SJSA1 (cell line): ENCODE data around the gene RAPGEF1. TPM values are rescaled to one million over a fixed set of nuclear protein-coding genes. Genes with fewer than 3 reads are reported as not detected.
"Not testable (repeated sequence)": the region's sequence is repeated elsewhere in the genome, so short reads cannot be mapped to it uniquely, and the experiment has no call there.

Source experiments
- DNase-seq, 2 experiments: peaks; one replicate each; pipeline ENCODE4 v3.0.0-alpha.2; 2015 to 2020; ENCODE audit warnings: low spot score in 2 of 2, low read depth in 1 of 2
- H3K27ac ChIP-seq: fragments of 250-450 bp; sonication (Bioruptor Pico); 2 replicates; pipeline ENCODE4 v1.5.1; 2020; ENCODE audit warnings: mild to moderate bottlenecking, moderate library complexity
- H3K27me3 ChIP-seq: fragments of 250-450 bp; sonication (Bioruptor Pico); replicated peaks from 2 replicates; pipeline ENCODE4 v1.5.1; 2020; ENCODE audit warnings: mild to moderate bottlenecking, moderate library complexity
- H3K36me3 ChIP-seq: fragments of 250-450 bp; sonication (Bioruptor Pico); 2 replicates; pipeline ENCODE4 v1.5.1; 2020; ENCODE audit warnings: mild to moderate bottlenecking
- H3K4me1 ChIP-seq: fragments of 250-450 bp; sonication (Bioruptor Pico); replicated peaks from 2 replicates; pipeline ENCODE4 v1.6.1; 2021; ENCODE audit warnings: mild to moderate bottlenecking
- H3K4me3 ChIP-seq: fragments of 250-450 bp; sonication (Bioruptor Pico); 2 replicates; pipeline ENCODE4 v1.5.1; 2020; ENCODE audit warnings: mild to moderate bottlenecking
- H3K9me3 ChIP-seq: fragments of 250-450 bp; sonication (Bioruptor Pico); replicated peaks from 2 replicates; pipeline ENCODE4 v1.5.1; 2020; ENCODE audit warnings: mild to moderate bottlenecking
- total RNA-seq: library from RNA; depleted of rRNA; stranded (reverse); fragments of >200 nt; shearing (Covaris generic); gene quantifications from 2 replicates; pipeline ENCODE4 v1.2.3, GENCODE V29; 2014

Gene RAPGEF1
- total RNA-seq, 1 experiment from 2014 or later: 23.6 TPM

DNA sequence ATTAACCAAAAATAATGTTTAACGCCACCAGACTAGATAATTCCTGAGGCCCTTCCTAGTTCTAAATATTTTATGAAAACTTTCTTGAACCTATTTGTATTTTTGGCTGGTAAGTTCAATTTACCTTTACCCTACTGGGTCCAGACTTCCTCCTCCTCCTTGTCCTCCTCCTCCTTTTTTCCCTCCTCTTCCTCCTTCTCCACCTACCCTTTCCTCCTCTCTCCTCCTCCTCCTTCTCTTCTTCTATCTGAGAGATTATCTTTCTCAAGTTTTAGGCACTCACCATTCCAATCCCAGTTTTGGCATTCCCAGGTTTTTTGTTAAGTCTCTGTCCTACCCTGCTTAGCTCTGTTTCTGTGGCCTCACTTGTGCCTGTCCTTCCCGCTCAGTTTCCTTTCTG is 24.7 kb upstream of the RAPGEF1 start:
- H3K27me3 ChIP-seq: peaks cover 10% of the 10 kb centered on the region
- no peak overlapping the region for H3K27ac ChIP-seq
- H3K4me3 ChIP-seq: no peak overlapping the region
- H3K36me3 ChIP-seq: no peaks in the 10 kb centered on the region
- no peaks in the 10 kb centered on the region; the same call in 1 of the 2 replicates for H3K4me1 ChIP-seq
- no peaks in the 10 kb centered on the region for H3K9me3 ChIP-seq
- DNase-seq: no peak

- H3K4me1 ChIP-seq: no peaks in the 10 kb centered on the region; the same call in 1 of the 2 replicates
- DNase-seq: peak; percentile 52 to 67
- H3K27ac ChIP-seq: no peak overlapping the region
Observed at GRCh38 chr9:131762356-131762932, 22.6 kb upstream of the RAPGEF1 start.

DNA sequence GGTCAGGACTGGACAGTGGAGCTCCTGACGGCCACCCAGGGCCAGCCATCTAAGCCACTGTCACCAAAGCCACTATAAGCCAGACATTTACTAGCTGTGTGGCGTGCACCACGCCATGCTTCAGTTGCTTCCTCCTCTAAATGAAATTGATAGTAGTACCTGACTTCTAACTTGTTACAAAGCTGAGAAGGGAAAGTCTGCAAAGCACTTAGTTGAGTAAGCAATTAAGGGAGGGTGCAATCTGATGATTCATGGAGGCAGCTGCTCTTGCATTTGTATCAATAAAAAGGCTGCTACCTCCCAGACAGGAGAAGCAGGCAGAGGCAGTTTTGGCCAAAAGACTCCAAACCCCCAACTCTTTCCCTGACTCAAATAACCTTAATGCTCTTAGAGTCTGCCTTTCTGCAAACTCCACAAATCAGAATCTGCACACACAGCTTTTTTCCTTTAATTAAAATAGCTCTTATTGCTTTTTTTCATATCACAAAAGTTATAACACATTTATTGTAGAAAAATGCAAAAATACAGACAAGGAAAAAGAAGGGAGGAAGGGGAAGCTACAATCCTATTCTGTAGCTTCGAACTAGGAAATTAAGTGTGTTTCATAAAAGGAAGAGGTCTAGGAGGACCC is 19.3 kb upstream of the RAPGEF1 start:
- peaks cover 33% of the 10 kb centered on the region for H3K27me3 ChIP-seq
- H3K4me3 ChIP-seq: no peak overlapping the region
- DNase-seq: no peak
- no peak overlapping the region for H3K27ac ChIP-seq
- no peaks in the 10 kb centered on the region for H3K36me3 ChIP-seq
- no peaks in the 10 kb centered on the region; the same call in 1 of the 2 replicates for H3K4me1 ChIP-seq
- no peaks in the 10 kb centered on the region for H3K9me3 ChIP-seq

More at GRCh38 chr9:131762356-131762932, 22.6 kb upstream of the RAPGEF1 start:
- Histone ChIP-seq H3K27me3 (peaks cover 31% of the 10 kb centered on the region), H3K36me3 (no peaks in the 10 kb centered on the region), H3K4me3 (no peak overlapping the region), H3K9me3 (no peaks in the 10 kb centered on the region)

GRCh38 chr9:131757549-131757948 is 17.7 kb upstream of the RAPGEF1 start:
- no peaks in the 10 kb centered on the region for H3K9me3 ChIP-seq
- H3K4me3 ChIP-seq: no peak overlapping the region
- no peaks in the 10 kb centered on the region; the same call in 1 of the 2 replicates for H3K4me1 ChIP-seq
- H3K27me3 ChIP-seq: peaks cover 33% of the 10 kb centered on the region
- no peaks in the 10 kb centered on the region for H3K36me3 ChIP-seq
- no peak overlapping the region for H3K27ac ChIP-seq
- no peak for DNase-seq

DNA sequence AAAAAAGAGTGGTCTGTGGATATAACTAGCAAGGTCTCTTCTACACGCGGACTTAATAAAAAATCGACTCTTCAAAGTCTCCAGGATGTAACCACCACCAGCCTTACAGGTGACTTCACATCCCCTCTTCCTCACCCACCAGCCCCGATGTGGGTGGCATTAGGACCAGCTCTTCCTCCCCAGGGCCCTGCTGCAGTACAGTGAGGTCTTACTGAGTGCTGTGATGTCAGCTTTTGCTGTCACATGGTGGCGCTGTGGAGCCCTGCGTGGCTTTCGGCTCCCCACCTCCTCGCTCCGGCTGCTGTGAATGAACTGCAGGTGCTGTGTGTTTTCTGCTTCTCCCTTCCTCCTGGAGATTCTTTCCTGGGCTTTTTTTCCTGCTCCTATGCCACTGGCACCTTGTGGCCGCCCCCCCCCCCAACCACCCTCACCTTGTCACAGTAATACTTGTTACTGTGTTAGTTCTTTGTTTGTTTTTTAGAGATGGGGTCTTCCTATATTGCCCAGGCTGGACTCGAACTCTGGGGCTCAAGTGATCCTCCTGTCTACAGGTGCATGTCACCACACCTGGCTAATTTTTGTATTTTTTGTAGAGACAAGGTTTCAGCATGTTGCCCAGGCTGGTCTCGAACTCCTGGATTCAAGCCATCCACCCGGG is 15.8 kb upstream of the RAPGEF1 start:
- Histone ChIP-seq H3K27ac (no peak overlapping the region), H3K4me3 (no peak overlapping the region)
- DNase-seq: peak; percentile 45 to 77

GRCh38 chr9:131754846-131755245 is 15.0 kb upstream of the RAPGEF1 start:
- DNase-seq: no peak
- H3K36me3 ChIP-seq: no peaks in the 10 kb centered on the region

More for the DNA sequence above, 15.8 kb upstream of the RAPGEF1 start:
- Histone ChIP-seq H3K27me3 (peaks cover 36% of the 10 kb centered on the region), H3K9me3 (no peaks in the 10 kb centered on the region), H3K4me1 (no peaks in the 10 kb centered on the region), H3K36me3 (no peaks in the 10 kb centered on the region)

DNA sequence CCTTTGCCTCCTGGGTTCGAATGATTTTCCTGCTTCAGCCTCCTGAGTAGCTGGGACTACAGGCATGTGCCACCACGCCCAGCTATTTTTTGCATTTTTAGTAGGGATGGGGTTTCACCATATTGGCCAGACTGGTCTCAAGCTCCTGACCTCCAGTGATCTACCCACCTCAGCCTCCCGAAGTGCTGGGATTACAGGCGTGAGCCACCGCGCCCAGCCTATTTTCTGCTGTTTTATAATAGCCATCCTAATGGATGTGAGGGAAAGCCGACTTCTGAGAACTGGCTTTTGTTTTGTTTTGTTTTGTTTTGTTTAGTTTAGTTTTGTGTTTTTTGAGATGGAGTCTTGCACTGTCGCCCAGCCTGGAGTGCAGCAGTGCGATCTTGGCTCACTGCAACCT is 13.9 kb upstream of the RAPGEF1 start:
- not testable (repeated sequence) for H3K9me3 ChIP-seq, DNase-seq, H3K36me3 ChIP-seq, H3K4me3 ChIP-seq, H3K4me1 ChIP-seq, H3K27ac ChIP-seq
- H3K27me3 ChIP-seq: peaks cover 27% of the 10 kb centered on the region

More at GRCh38 chr9:131754846-131755245, 15.0 kb upstream of the RAPGEF1 start:
- Histone ChIP-seq H3K4me1 (no peaks in the 10 kb centered on the region), H3K4me3 (no peak overlapping the region), H3K9me3 (no peaks in the 10 kb centered on the region), H3K27me3 (peaks cover 36% of the 10 kb centered on the region), H3K27ac (no peak overlapping the region)

DNA sequence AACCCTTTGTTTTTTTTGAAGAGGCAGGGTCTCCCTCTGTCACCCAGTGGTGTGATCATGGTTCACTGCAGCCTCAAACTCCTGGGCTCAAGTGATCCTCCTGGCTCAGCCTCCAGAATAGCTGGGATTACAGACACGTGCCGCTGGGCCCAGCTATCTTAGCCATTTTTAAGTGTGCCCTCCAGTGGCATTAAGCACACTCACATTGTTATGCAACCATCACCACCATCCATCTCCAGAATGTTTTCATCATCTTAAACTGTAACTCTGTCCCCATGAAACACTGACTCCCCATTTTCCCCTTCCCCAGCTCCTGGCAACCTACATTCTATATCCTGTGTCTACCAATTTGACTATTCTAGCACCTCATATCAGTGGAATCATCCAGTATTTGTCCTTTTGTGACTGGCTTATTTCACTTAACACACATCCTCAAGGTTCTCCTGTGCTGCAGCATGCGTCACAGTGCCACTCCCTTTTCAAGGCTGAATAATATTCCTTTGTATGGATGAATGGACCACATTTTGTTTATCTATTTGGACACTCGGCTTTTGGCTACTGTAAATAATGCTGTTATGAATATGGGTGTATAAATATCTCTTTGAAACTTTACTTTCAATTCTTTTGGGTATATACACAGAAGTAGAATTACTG is 12.5 kb upstream of the RAPGEF1 start:
- no peak overlapping the region for H3K27ac ChIP-seq
- peaks cover 15% of the 10 kb centered on the region for H3K27me3 ChIP-seq
- DNase-seq: no peak
- H3K4me1 ChIP-seq: no peaks in the 10 kb centered on the region
- H3K4me3 ChIP-seq: no peak overlapping the region
- H3K9me3 ChIP-seq: no peaks in the 10 kb centered on the region
- H3K36me3 ChIP-seq: no peaks in the 10 kb centered on the region

GRCh38 chr9:131748411-131748955 is 8.6 kb upstream of the RAPGEF1 start:
- Histone ChIP-seq H3K27me3 (peaks cover 6% of the 10 kb centered on the region; the same call in 1 of the 2 replicates), H3K4me3 (no peak overlapping the region), H3K4me1 (no peaks in the 10 kb centered on the region), H3K27ac (no peak overlapping the region), H3K36me3 (no peaks in the 10 kb centered on the region), H3K9me3 (no peaks in the 10 kb centered on the region)
- DNase-seq: no peak

- Histone ChIP-seq H3K4me3 (no peak overlapping the region), H3K27me3 (peaks cover under 1% of the 10 kb centered on the region; the same call in 1 of the 2 replicates), H3K27ac (no peak overlapping the region), H3K36me3 (no peaks in the 10 kb centered on the region), H3K9me3 (no peaks in the 10 kb centered on the region), H3K4me1 (no peaks in the 10 kb centered on the region)
- DNase-seq: peak in 1 of 2 experiments; percentile 43
Observed at GRCh38 chr9:131747352-131747751, 7.5 kb upstream of the RAPGEF1 start.

DNA sequence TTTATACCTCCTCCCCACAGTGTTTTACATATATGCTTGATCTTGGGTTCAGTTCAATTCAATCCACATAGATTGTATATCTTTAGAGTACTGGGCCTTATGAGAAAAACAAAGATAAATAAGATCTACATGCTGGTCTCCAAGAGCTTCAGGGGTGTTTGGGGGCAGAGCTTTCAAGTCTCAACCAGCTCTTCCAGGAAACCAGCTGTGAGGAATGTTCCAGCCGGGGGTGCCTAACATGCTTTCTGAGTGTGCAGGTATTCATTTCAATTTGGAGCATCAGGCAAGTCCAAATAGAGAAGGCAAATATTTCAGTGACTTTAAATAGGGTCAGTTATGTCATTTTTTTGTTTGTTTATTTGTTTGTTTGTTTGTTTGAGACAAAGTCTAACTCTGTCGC is 5.7 kb upstream of the RAPGEF1 start:
- Histone ChIP-seq H3K27ac (no peak overlapping the region), H3K4me3 (no peak overlapping the region), H3K27me3 (no peaks in the 10 kb centered on the region), H3K9me3 (no peaks in the 10 kb centered on the region), H3K36me3 (no peaks in the 10 kb centered on the region), H3K4me1 (no peaks in the 10 kb centered on the region)
- no peak for DNase-seq

GRCh38 chr9:131744720-131745201 is 4.9 kb upstream of the RAPGEF1 start:
- Histone ChIP-seq H3K9me3 (peaks cover 3% of the 10 kb centered on the region; the same call in 1 of the 2 replicates), H3K4me1 (no peaks in the 10 kb centered on the region), H3K27me3 (no peaks in the 10 kb centered on the region), H3K27ac (no peak overlapping the region), H3K36me3 (no peaks in the 10 kb centered on the region), H3K4me3 (no peak overlapping the region)
- DNase-seq: no peak

DNA sequence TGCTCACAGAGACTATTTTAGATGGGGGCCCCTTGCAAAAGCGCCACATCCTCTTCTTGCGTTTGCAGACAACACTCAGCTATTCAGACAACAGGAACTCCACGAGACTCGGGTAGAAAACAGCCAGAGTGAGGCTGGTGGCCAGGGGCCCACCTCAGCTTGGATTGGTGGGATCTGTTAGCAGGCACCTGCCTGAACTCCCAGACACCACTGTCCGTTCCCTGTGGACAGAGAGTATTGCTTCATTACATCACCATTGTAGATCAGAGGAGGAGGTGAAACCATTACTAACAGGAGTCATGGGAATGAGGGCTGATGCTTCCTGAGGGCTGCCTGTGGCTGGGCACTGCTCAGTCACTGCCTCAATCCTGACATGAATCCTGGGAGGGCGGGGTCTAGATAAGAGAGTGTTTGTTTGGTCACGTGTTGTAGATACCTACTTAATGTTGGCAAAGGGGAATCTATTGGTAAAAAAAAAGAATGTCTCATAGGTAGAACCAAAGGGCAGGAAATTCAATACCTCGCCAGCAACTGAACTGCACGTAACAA is 4.4 kb upstream of the RAPGEF1 start:
- Histone ChIP-seq H3K4me1 (no peaks in the 10 kb centered on the region; the same call in 1 of the 2 replicates), H3K36me3 (0 out of 2 replicates have a peak, but pooled peaks cover under 1% of the 10 kb centered on the region), H3K9me3 (peaks cover 3% of the 10 kb centered on the region; the same call in 1 of the 2 replicates), H3K4me3 (no peak overlapping the region), H3K27me3 (no peaks in the 10 kb centered on the region), H3K27ac (no peak overlapping the region)
- DNase-seq: no peak
